Stimulated activated naive CD4-positive, alpha-beta T cell treated with Interleukin-2 at 50 U/mL for 16 hours (primary cell): ENCODE data around the gene POLR2H.

ENCODE experiments used
- DNase-seq: peaks from one replicate; lab custom pipeline; 2025; lab: John Stamatoyannopoulos, UW

Gene POLR2H

DNA sequence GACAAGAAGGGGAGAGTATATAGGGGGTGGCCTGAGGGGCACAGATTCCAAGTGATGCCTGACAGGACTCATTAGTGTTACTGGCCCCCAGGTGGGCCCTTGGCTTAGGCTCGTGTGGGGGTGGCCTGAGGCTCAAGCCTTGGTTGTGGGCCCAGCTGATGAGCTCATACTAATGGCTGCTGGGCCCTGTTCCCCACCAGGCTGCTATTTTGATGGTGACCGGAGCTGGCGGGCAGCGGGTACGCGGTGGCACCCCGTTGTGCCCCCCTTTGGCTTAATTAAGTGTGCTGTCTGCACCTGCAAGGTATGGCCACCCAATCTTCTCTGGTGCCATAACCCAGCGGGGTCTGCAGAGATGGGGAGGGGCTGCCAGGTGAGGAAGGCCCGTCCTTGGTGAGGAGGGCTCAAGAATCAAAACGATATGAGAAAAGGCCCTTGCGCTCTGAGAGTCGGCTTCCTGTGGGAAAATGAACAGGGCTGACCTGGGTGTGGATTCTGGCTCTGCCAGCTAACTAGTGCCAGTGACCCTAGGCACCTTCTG lies 25.7 kb downstream of the POLR2H start:
- no peak for DNase-seq

DNA sequence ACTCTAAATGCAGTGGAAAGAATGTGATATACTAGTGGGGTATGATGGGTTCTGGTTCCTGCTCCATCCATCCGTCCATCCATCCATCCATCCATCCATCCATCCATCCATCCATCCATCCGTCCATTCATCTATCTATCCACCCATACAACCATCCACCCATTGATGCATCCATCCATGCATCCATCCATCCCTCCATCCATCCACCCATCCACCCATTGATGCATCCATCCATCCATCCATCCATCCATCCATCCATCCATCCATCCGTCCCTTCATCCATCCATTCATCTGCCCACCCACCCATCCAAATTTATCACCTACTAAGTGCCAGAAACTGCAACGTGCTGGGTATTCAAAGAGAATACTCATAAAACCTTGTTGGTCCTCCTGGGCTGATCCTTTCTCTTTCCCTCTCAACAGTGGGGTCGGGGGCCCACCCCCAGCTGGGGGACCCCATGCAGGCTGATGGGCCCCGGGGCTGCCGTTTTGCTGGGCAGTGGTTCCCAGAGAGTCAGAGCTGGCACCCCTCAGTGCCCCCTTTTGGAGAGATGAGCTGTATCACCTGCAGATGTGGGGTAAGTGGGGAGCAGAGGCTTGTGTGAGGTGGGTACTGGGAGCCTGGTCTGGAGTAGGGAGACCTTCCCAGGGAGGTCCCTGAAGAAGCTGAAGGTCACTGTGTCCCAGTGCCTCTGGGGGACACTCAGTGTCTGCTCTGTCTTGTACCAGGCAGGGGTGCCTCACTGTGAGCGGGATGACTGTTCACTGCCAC lies 26.8 kb downstream of the POLR2H start:
- DNase-seq = no peak

GRCh38 chr3:184388936-184389230 lies 27.4 kb downstream of the POLR2H start:
- no peak for DNase-seq

GRCh38 chr3:184389384-184389783 lies 27.9 kb downstream of the POLR2H start:
- DNase-seq = no peak

GRCh38 chr3:184389935-184390528 lies 28.5 kb downstream of the POLR2H start:
- DNase-seq = no peak

DNA sequence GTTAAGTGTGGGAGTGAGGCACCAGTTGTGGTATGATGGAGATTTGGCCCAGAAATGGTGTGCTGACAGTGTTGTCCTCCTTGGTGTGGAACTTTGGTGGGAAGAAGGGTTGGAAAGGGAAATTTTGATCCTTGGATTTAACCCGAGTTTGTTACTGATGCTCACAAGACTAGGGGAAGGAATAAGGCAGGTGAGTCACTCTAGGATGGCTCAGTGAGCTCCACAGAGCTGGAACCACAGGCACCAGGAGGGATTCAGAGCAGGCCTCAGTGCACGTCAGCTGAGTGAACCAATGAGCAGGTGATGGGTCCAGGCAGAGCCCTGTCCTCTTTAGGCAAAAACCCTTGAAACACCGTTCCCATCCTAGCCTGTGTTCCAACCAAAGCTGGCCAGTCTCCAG lies 29.8 kb downstream of the POLR2H start:
- DNase-seq = no peak

GRCh38 chr3:184395320-184395660 lies 33.8 kb downstream of the POLR2H start:
- DNase-seq = no peak

DNA sequence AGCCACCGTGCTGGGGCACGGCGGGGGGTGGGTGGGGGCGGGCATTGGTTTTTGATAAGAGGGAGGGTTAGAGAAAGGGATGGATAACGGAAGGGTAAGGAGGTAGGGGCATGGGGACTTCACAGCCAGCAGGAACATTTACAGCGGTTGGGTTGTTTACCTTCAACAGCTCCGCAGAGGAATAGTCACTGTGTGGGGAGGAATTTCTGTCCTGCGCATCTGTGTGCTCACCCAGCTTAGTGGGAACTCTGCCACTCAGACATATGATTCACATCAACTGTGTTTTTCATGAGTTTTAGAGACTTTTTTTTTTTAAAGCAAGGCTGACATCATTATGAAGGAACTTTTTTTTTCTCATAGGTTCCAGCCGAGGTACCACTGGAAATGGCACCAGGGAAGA lies 37.9 kb downstream of the POLR2H start:
- no peak for DNase-seq

DNA sequence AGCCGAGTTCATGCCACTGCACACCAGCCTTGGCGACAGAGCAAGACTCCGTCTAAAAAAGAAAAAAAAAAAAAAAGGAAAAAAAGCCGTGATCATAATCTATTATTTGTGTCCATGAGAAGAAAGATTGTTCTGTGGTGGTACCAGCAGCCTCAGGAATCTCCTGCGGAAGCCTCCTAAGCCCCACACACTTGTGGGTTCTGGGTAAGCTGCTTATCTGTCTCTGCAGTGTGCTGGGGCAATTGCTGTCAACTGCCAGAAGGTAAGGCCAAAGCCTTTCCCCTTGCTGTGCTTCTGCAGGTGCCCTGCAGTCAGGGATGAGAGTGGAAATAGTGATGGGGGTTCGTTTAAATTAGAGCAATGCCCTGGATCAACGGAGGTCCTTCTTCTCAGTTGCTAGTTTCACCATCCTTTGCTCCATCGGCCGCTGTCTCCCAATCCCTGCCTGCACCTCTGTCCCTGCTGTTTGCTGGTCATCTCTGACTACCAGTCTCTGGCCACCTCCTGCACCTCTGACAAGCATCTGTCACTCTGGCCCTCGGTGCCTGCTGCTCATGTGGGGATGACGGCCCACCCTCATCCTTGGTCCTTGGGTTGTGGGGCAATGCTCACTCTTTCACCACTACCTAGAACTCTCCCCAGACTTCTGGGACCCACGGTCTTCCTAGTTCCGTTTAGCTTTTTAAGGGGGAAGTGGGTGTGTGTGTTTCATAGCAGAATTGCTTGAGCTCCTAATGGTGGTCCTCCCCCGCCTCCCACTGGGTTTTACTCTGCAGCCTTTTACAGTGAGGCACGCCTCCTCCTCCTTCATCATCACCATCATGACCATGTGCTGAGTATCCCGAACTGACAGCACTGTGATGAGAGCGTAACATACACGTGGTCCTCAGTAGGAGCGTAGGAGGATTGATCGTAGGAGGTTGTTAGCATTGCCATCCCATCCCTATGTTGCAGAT lies 43.8 kb downstream of the POLR2H start:
- DNase-seq = no peak

DNA sequence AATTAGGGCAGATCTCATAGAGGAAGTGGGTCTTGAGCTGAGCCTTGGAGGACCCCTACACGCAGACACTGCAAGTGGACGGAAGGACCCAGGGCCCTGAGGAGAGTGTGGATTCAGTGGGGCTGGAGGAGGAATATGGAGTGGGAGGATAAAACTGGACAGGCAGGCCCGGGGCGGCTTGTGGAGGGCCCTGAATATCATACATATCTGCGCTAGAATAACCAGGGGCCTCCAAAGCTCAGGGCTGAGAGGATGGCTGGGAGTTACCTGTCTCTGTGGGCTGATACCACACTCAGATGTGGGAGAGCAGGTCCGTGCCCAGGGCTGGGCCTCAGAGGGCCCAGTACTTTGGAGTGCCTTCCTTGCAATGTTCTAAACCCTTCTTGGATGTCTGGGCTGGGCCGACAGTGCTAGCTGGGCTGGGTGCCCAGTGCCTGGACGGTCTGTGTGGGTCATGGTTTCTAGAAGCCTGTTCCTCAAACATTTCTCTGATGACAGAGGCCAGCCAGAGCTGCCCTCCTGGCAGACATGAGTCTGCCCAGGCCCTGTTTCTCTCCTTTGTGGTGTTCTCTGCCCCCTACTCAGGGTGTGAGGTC lies 47.9 kb downstream of the POLR2H start:
- DNase-seq = no peak

DNA sequence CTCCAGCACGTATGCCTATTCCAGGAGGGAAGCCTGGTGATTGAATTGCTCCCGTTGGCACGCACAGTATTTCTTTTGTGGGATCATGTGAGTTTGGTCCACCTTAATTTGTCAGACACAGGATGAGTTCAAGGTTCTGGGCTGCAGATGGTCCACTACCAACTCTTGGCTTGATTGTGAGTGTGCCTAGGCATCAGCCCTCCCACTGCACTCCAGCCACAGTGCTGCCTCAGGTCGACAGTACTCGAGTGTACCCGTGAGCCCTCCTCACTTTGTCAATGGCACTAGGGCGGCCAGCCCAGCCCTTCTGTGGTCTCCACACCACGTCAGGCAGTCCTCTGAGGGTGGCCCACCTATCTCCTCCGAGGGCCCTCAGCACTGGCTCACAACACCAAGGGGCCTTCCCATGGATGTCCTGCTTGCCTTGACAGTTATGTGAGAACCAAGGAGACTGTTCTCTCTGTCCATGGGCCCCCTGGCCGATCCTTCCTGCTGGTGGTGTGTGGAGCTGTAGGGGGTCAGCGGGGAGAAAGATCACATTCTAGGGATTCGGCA lies 48.5 kb downstream of the POLR2H start:
- no peak for DNase-seq

DNA sequence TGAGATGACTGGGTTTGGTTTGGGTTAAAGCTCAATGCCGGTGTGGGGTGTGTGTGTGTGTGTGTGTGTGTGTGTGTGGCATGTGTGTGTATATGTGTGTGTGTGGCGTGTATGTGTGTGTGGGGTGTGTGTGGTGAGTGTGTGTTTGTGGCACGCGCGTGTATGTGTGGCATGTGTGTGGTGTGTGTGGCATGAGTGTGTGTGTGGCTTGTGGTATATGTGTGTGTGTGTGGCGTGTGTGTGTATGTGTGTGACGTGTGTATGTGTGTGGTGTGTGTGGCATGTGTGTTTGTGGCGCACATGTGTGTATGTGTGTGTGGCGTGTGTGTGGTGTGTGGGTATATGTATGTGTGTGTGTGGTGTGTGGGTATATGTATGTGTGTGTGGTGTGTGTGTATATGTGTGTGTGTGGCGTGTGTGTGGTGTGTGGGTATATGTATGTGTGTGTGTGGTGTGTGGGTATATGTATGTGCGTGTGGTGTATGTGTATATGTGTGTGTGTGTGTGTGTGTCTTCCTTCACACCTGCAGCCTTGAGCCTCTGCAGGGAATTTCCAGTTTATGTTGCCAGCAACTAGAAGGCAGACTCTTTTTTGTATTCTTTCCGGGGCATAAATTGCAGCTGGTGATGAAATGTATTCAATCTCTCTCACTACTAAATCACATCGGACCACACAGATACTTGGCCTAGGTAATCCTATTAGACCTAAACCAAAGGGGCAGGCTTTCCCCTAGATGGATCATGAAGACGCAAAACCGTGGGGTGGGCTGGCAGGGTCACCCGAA lies 53.1 kb downstream of the POLR2H start:
- no peak for DNase-seq

DNA sequence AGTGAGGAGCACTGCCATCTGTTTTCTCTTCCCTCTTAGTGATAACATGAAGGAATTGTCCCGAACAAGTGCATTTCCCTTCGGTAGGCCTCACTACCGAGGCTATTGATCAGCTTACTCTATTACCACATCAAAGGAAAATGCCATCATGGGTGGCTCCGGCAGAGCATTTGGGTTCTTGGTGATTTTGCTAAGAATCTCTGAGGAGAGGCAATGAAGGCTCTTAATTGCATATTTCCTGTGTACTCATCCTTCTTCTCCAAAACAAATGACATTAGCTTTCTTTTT lies 53.6 kb downstream of the POLR2H start:
- DNase-seq = no peak

DNA sequence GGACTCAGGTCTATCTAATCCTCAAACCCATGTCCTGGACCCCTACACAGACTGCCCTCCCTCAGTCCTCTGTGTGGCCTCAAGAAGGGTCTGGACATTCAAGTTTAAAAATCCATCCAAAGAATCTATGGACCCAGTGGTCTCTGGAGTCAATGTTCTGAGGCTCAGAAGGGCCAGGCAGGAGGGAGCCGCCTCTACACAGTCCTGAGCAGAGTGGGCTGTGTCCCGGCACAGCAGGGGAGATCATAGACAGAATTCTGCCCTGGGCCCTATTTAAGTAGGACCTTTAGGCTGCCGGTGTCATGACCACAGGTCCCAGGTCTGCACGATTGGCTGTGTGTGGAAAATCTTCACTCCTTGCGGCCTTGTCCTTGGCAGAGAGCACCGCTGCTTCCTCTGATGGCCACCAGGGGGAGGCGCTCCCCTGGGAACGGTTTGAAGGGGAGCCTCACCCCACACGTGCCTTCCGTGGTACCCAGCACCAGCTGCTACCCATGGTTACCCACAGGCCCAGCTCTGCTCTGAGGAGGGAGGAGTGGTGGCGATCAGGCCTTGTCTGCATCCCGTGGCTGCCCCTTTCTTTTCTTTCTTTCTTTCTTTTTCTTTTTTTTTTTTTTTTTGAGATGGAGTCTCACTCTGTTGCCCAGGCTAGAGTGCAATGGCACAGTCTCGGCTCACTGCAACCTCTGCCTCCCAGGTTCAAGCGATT lies 56.3 kb downstream of the POLR2H start:
- DNase-seq = peak; percentile 46
